Fibroblast of villous mesenchyme (primary cell): ENCODE data around the gene XRN2. TPM values are rescaled to one million over a fixed set of nuclear protein-coding genes. Genes with fewer than 3 reads are reported as not detected.

Experiments
- DNase-seq: peaks from one replicate; pipeline ENCODE4 v3.0.0-alpha.2; 2010; ENCODE audit warnings: low read depth
- H3K4me3 ChIP-seq: 2 replicates; pipeline ENCODE4 v1.5.1; 2011; ENCODE audit warnings: low read depth, mild to moderate bottlenecking, low read length
- CTCF ChIP-seq: IDR thresholded peaks from 2 replicates; pipeline ENCODE4 v1.5.1; 2012; ENCODE audit warnings: low read depth, mild to moderate bottlenecking, low read length; ENCODE audit not compliant: insufficient read depth
- total RNA-seq: library from RNA; depleted of rRNA; stranded (reverse); fragments of >200 nt; gene quantifications from 2 replicates; pipeline ENCODE4 v1.2.3, GENCODE V29; 2012

XRN2 gene
- total RNA-seq, 1 donor: 90.2 TPM

DNA sequence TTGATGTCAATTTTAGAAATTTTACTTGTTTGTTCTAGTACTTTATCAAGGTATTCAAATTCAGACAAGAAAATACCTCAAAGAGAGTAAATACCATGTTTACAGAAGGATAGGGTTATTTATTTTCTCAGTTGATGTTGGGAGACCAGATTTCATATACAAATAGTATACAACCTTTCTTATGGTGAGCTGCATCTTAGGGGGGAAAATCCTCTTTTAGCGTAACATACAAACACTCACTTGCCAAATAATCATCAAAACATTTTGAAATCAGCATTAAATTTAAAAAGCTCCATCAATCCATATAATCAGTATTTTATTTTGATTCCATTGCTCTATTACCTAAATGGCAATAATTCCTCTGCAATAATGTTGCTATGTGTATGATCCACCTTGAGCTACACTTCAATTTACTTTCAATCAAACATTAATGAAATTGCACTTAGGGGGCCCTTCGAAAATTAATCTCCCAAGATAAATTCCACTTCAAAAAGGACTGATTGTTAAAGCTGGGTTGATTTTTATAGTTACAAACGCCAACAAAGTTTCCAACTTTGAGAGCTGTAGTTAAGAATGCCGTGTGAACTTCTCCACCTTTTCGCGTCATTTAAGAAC is 92.0 kb downstream of the XRN2 start:
- DNase-seq: no peak
- no peak for TF ChIP-seq CTCF
- H3K4me3 ChIP-seq: no peak overlapping the region

GRCh38 chr20:21395666-21396598 is 92.8 kb downstream of the XRN2 start:
- no peak overlapping the region for H3K4me3 ChIP-seq
- no peak for TF ChIP-seq CTCF
- DNase-seq: no peak

DNA sequence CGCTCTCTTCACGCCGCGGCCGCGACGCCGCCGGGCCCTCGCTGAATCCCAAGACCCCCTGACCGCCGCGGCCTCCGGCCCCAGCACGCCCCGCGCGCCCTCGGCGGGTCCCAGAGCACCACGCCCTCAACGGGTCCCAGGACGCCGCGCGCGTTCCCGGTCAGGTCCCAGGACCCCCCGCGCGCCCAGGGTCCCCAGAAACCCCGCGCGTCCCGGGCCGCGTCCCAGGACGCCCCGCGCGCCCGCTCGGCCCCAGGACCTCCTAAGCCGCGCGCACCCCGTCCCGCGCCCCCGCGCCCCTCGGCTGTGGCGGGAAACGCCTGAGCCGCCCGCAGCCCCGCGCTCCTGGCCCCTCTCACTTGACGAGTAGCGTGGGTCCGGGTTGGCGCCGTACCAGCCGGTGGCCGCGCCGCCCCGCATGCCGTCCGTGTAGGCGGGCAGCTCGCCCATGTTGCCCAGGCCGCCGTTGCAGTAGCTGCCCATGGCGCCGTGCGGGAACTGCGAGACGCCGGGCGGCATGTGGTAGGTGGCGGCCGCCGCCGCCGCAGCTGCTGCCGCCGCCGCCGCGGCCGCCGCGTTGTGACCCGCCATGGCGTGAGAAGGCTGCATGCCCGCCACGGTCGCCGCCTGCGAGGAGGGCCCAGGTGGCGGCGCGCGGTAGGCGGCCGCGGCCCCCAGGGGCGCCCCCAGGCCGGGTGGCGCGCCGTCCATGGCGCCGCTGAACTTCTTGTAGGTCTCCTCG is 93.6 kb downstream of the XRN2 start:
- H3K4me3 ChIP-seq: no peak overlapping the region
- DNase-seq: no peak

GRCh38 chr20:21397341-21398108 is 94.4 kb downstream of the XRN2 start, which contains the start of gene NKX2-4:
NKX2-4 (minus strand) TSS chr20:21397526; CDS start chr20:21397399, 127 bp downstream.
- DNase-seq: no peak
- no peak for TF ChIP-seq CTCF
- no peak within 1 kb of the TSS for H3K4me3 ChIP-seq

More for the DNA sequence above, 93.6 kb downstream of the XRN2 start:
- no peak for TF ChIP-seq CTCF

DNA sequence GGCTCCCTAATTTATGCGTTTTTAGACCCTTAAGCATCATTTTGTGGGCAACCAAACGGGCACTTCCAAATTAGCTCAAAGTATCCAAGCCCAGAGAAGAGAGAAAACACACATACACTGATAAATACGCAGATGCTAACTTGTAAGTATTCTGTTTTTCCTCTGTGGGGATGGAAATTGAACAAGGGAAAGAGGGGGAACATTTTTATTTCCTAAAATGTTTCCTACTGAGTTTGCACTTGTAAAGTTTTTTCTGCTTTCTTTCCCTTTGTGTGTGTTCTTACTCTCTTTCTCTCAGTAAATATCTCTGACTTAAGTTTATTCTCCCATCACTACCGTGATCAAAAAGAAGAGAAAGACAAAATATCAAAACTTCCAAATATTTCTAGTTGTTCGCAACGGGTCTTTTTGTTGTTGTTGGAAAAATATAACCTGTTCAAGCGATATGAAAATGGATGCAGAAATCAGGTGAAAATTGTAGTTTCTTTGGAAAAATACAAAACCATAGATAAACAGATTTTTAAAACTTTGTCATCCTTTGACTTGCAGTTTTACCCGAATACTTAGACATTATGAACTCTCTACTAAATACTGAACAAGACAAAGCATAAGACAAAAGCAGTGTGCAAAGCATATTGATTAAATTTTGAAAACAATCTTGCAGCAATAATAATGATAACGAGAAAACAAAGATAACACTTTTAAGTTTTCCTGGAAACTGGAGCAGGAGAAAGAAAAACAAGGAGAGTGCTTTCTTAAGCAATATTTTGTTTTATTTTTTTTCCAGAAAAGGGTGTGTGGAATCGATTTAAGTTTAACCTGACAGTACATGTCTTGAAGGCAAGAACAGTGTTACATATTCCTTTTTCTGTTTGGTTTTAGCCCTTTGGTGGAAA is 95.2 kb downstream of the XRN2 start:
- H3K4me3 ChIP-seq: no peak overlapping the region
- TF ChIP-seq CTCF: no peak
- DNase-seq: no peak
